SK-N-SH (cell line): ENCODE results near the gene E4F1. TPM values are rescaled to one million over a fixed set of nuclear protein-coding genes. Genes with fewer than 3 reads are reported as not detected.
"Not testable (repeated sequence)": the region's sequence is repeated elsewhere in the genome, so short reads cannot be mapped to it uniquely, and the experiment has no call there.

Source experiments
- CTCF ChIA-PET: fragments of 300-600, 350-600 bp; formaldehyde crosslinking; extraction: SDS; loops from one replicate; lab custom pipeline; 2021; lab: Yijun Ruan, JAX
- POLR2A ChIA-PET: fragments of 350-600 bp; sonication (Branson Sonifier 250); formaldehyde crosslinking; extraction: SDS; loops from one replicate; lab custom pipeline; 2020; ENCODE audit warnings: antibody characterized with exemption, inconsistent platforms; lab: Yijun Ruan, JAX
- DNase-seq: peaks from one replicate; pipeline ENCODE4 v3.0.0; 2012
- H2AFZ ChIP-seq: fragments of 200-600 bp; sonication (generic); 2 replicates; pipeline ENCODE4 v1.8.1; 2016; ENCODE audit warnings: antibody characterized with exemption, mild to moderate bottlenecking, low read depth
- H3F3A ChIP-seq: fragments of 200-600 bp; sonication (generic); replicated peaks from 2 replicates; pipeline ENCODE3; 2016; ENCODE audit warnings: antibody characterized with exemption, mild to moderate bottlenecking; ENCODE audit not compliant: insufficient read depth
- H3K27ac ChIP-seq, 2 experiments: fragments of 200-500 bp in 1 of 2; fragments of 200-600 bp in 1 of 2; sonication (Bioruptor generic) in 1 of 2; sonication (generic), shearing (Covaris generic) in 1 of 2; 2 replicates each; pipeline versions ENCODE4 v1.5.1 to v1.6.1; 2014 to 2016; ENCODE audit warnings: low read depth in 2 of 2, inconsistent platforms in 1 of 2, low read length in 1 of 2, mild to moderate bottlenecking in 1 of 2, mixed read lengths in 1 of 2
- H3K27me3 ChIP-seq: fragments of 200-600 bp; sonication (generic), shearing (Covaris generic); 2 replicates; pipeline ENCODE4 v1.6.1; 2016; ENCODE audit warnings: mixed run types; ENCODE audit not compliant: insufficient read depth
- H3K36me3 ChIP-seq, 2 experiments: fragments of 200-500 bp in 1 of 2; fragments of 200-600 bp in 1 of 2; sonication (Bioruptor generic) in 1 of 2; sonication (generic) in 1 of 2; replicated peaks in 1 of 2; 2 replicates each; pipeline versions ENCODE3 to v1.5.1; 2014 to 2016; ENCODE audit warnings: low read length in 1 of 2, mild to moderate bottlenecking in 1 of 2; ENCODE audit not compliant: insufficient read depth in 2 of 2, control insufficient read depth in 1 of 2
- H3K4me1 ChIP-seq, 2 experiments: fragments of 200-500 bp in 1 of 2; fragments of 200-600 bp in 1 of 2; sonication (Bioruptor generic) in 1 of 2; sonication (generic), shearing (Covaris generic) in 1 of 2; 2 replicates each; pipeline versions ENCODE4 v1.5.1 to v1.6.1; 2014 to 2016; ENCODE audit warnings: low read depth in 1 of 2, low read length in 1 of 2, mixed run types in 1 of 2; ENCODE audit not compliant: insufficient read depth in 2 of 2, control insufficient read depth in 1 of 2
- H3K4me2 ChIP-seq: fragments of 200-600 bp; sonication (generic), shearing (Covaris generic); 2 replicates; pipeline ENCODE4 v1.6.1; 2017; ENCODE audit warnings: mixed run types
- H3K4me3 ChIP-seq, 2 experiments: fragments of 200-500 bp in 1 of 2; fragments of 200-600 bp in 1 of 2; sonication (Bioruptor generic) in 1 of 2; sonication (generic), shearing (Covaris generic) in 1 of 2; 2 replicates each; pipeline versions ENCODE4 v1.5.1 to v1.8.1; 2014 to 2016; ENCODE audit warnings: low read depth in 2 of 2, inconsistent platforms in 1 of 2, low read length in 1 of 2, mild to moderate bottlenecking in 1 of 2, mixed read lengths in 1 of 2, moderate library complexity in 1 of 2
- H3K79me2 ChIP-seq: fragments of 200-600 bp; sonication (generic); 2 replicates; pipeline ENCODE4 v1.8.1; 2017; ENCODE audit warnings: mild to moderate bottlenecking; ENCODE audit not compliant: insufficient read depth
- H3K9ac ChIP-seq: fragments of 200-600 bp; sonication (generic); 2 replicates; pipeline ENCODE4 v1.6.1; 2017; ENCODE audit warnings: mixed run types
- H3K9me2 ChIP-seq: fragments of 200-600 bp; sonication (generic); 2 replicates; pipeline ENCODE4 v1.6.1; 2017; ENCODE audit warnings: mixed run types
- H3K9me3 ChIP-seq: fragments of 200-600 bp; sonication (generic); 2 replicates; pipeline ENCODE4 v1.6.1; 2017; ENCODE audit warnings: mixed run types, mild to moderate bottlenecking, moderate library complexity
- H4K20me1 ChIP-seq: fragments of 200-600 bp; sonication (generic); 2 replicates; pipeline ENCODE4 v1.6.1; 2017; ENCODE audit warnings: mild to moderate bottlenecking, mixed run types; ENCODE audit not compliant: insufficient read depth
- FOXM1 ChIP-seq: IDR thresholded peaks from 2 replicates; pipeline ENCODE4 v1.4.0; 2012; ENCODE audit warnings: low read depth, mild to moderate bottlenecking
- IRF3 ChIP-seq: fragments of 150-350 bp; IDR thresholded peaks from 2 replicates; pipeline ENCODE4 v1.6.1; 2016; ENCODE audit warnings: mild to moderate bottlenecking, low read depth, low read length
- JUND ChIP-seq: IDR thresholded peaks from 2 replicates; pipeline ENCODE4 v1.4.0; 2012
- MAX ChIP-seq: IDR thresholded peaks from 2 replicates; pipeline ENCODE4 v1.4.0; 2012; ENCODE audit warnings: low read depth
- PBX3 ChIP-seq: IDR thresholded peaks from 2 replicates; pipeline ENCODE4; 2012
- RCOR1 ChIP-seq: fragments of 150-350 bp; IDR thresholded peaks from 2 replicates; pipeline ENCODE4 v1.6.1; 2017; ENCODE audit warnings: antibody characterized with exemption, low read length
- RFX5 ChIP-seq: IDR thresholded peaks from 2 replicates; pipeline ENCODE4 v1.6.1; 2012; ENCODE audit warnings: mild to moderate bottlenecking, improper control_type of control experiment, low read length
- SMC3 ChIP-seq: IDR thresholded peaks from 2 replicates; pipeline ENCODE4 v1.6.1; 2012; ENCODE audit warnings: low read depth, low read length, improper control_type of control experiment
- TCF12 ChIP-seq: IDR thresholded peaks from 2 replicates; pipeline ENCODE4 v1.4.0; 2012
- TEAD4 ChIP-seq: IDR thresholded peaks from 2 replicates; pipeline ENCODE4 v1.4.0; 2012; ENCODE audit warnings: mild to moderate bottlenecking, borderline replicate concordance; ENCODE audit not compliant: insufficient read depth
- USF1 ChIP-seq: IDR thresholded peaks from 2 replicates; pipeline ENCODE4 v1.4.0; 2012; ENCODE audit warnings: low read depth, borderline replicate concordance
- YY1 ChIP-seq: IDR thresholded peaks from 2 replicates; pipeline ENCODE4 v1.4.0; 2012; ENCODE audit warnings: low read depth, mild to moderate bottlenecking
- ZBTB33 ChIP-seq: IDR thresholded peaks from 2 replicates; pipeline ENCODE4 v1.4.0; 2012; ENCODE audit warnings: low read depth, borderline replicate concordance
- WGBS: methylation state at CpG from one replicate; pipeline ENCODE4 v1.1.6; 2017; ENCODE audit warnings: low lambda C conversion rate; 5-methylcytosine and 5-hydroxymethylcytosine counted together
- polyA plus RNA-seq, 3 experiments: library from polyadenylated mRNA; depleted of rRNA; stranded (reverse); fragments of >200 nt; gene quantifications; 2 replicates each; pipeline ENCODE4 v1.2.3, GENCODE V29; 2012

The E4F1 gene
- polyA plus RNA-seq, 1 of the 3 experiments (the other 2 are of a cell fraction): 33.0 TPM

GRCh38 chr16:2200313-2200712 is 23.1 kb upstream of the E4F1 start:
- Histone ChIP-seq H3K9me2 (no peaks in the 10 kb centered on the region), H4K20me1 (no peaks in the 10 kb centered on the region), H3K27ac (no peak overlapping the region), H3K9ac (no peak overlapping the region), H2AFZ (no peak overlapping the region), H3K4me2 (no peak overlapping the region), H3K4me3 (no peak overlapping the region), H3K4me1 (peaks cover 0 to 12% of the 10 kb centered on the region in 2 experiments; a peak in 2 of 4 replicates), H3K27me3 (no peaks in the 10 kb centered on the region), H3K79me2 (no peaks in the 10 kb centered on the region), H3K36me3 (no peaks in the 10 kb centered on the region), H3F3A (peaks cover 6% of the 10 kb centered on the region), H3K9me3 (no peaks in the 10 kb centered on the region)
- POLR2A ChIA-PET: no interaction called here
- TF ChIP-seq TCF12 (no peak), SMC3 (no peak), IRF3 (no peak), ZBTB33 (no peak), JUND (no peak), RFX5 (no peak), USF1 (no peak), TEAD4 (no peak), MAX (no peak), RCOR1 (no peak), YY1 (no peak), PBX3 (no peak), FOXM1 (no peak)
- CTCF ChIA-PET: no interaction called here
- no peak for DNase-seq
- 73% methylated on average over 6 of the region's 6 CpGs for WGBS

- H3K9ac ChIP-seq, H3K9me3 ChIP-seq, H3K27ac ChIP-seq, H3K27me3 ChIP-seq, H4K20me1 ChIP-seq, H3F3A ChIP-seq, H3K9me2 ChIP-seq, DNase-seq, H3K4me2 ChIP-seq, H3K4me3 ChIP-seq, H2AFZ ChIP-seq: not testable (repeated sequence)
- peaks cover 0 to 11% of the 10 kb centered on the region in 2 experiments for H3K36me3 ChIP-seq
- peaks cover 16% of the 10 kb centered on the region; the same call in 1 of the 2 replicates for H3K79me2 ChIP-seq
- peaks cover 0 to 19% of the 10 kb centered on the region in 2 experiments; a peak in 2 of 4 replicates for H3K4me1 ChIP-seq
- ChIA-PET CTCF (interaction anchor here (4.9 kb wide), 1 partner anchor 8 kb away, joined by 19 read pairs; no protein-coding TSS in a partner anchor), POLR2A (interaction anchor here (0.9 kb wide), 1 partner anchor 48 kb away, joined by 4 read pairs; the partner anchor contains the start of gene TRAF7)
- WGBS: 92% methylated on average over 8 of the region's 8 CpGs
Observed at GRCh38 chr16:2203119-2203688, 20.2 kb upstream of the E4F1 start.
